CD4-positive, alpha-beta T cell treated with Interleukin-1 beta for 1 hour (primary cell): ENCODE results near the gene PARD6B.
"Not testable (repeated sequence)": the region's sequence is repeated elsewhere in the genome, so short reads cannot be mapped to it uniquely, and the experiment has no call there.

ENCODE experiments used
- DNase-seq, 2 donors: peaks; one replicate each; pipeline ENCODE4 v3.0.0-alpha.2; 2020 to 2022

Gene PARD6B

GRCh38 chr20:50731055-50731929 lies at the start of gene PARD6B:
TSS of gene PARD6B (plus strand) at chr20:50731580. CDS start at chr20:50731787, 207 bp downstream.
- DNase-seq: peak; percentile 99 to 100

GRCh38 chr20:50682065-50682464 lies 49.3 kb upstream of the PARD6B start:
- no peak for DNase-seq

- DNase-seq: no peak
Measured at GRCh38 chr20:50682947-50683530, 48.3 kb upstream of the PARD6B start.

GRCh38 chr20:50683570-50683969 lies 47.8 kb upstream of the PARD6B start:
- no peak for DNase-seq

GRCh38 chr20:50686821-50687220 lies 44.6 kb upstream of the PARD6B start:
- DNase-seq: no peak

- DNase-seq: no peak
Measured at GRCh38 chr20:50688256-50688975, 43.0 kb upstream of the PARD6B start.

GRCh38 chr20:50689864-50690649 lies 41.3 kb upstream of the PARD6B start:
- no peak for DNase-seq

- no peak for DNase-seq
Measured at GRCh38 chr20:50690650-50691572, 40.5 kb upstream of the PARD6B start, which contains the start of gene RIPOR3. TSS of gene RIPOR3 (minus strand) at chr20:50691542. CDS start at chr20:50691128, 414 bp downstream.

- DNase-seq: no peak
Measured at GRCh38 chr20:50691573-50692551, 39.5 kb upstream of the PARD6B start.

GRCh38 chr20:50692552-50692933 lies 38.8 kb upstream of the PARD6B start:
- DNase-seq: no peak

GRCh38 chr20:50693001-50693400 lies 38.4 kb upstream of the PARD6B start:
- no peak for DNase-seq

GRCh38 chr20:50694379-50695134 lies 36.8 kb upstream of the PARD6B start:
- no peak for DNase-seq

GRCh38 chr20:50695135-50695872 lies 36.1 kb upstream of the PARD6B start:
- no peak for DNase-seq

- DNase-seq: not testable (repeated sequence)
Measured at GRCh38 chr20:50698255-50698654, 33.1 kb upstream of the PARD6B start.

- DNase-seq: no peak
Measured at GRCh38 chr20:50699688-50700087, 31.7 kb upstream of the PARD6B start.

GRCh38 chr20:50701041-50701963 lies 30.1 kb upstream of the PARD6B start:
- DNase-seq: no peak

- DNase-seq: not testable (repeated sequence)
Measured at GRCh38 chr20:50703651-50704438, 27.5 kb upstream of the PARD6B start.
